A673 (cell line): ENCODE data around the gene IL12RB1. TPM values are rescaled to one million over a fixed set of nuclear protein-coding genes. Genes with fewer than 3 reads are reported as not detected.

Experiments
- BruUV-seq: library from RNA; stranded (reverse); fragments of 400-500 nt; replicated peaks from 2 replicates; lab custom pipeline; 2021; lab: Mats Ljungman, UMichigan
- CTCF ChIA-PET: fragments of 300-600 bp; sonication (Branson Sonifier 250); formaldehyde crosslinking; loops from one replicate; lab custom pipeline; 2022; ENCODE audit warnings: antibody characterized with exemption; lab: Charles Lee
- POLR2A ChIA-PET: fragments of 300-600 bp; sonication (Branson Sonifier 250); formaldehyde crosslinking; loops from one replicate; lab custom pipeline; 2022; ENCODE audit warnings: antibody characterized with exemption; ENCODE audit not compliant: low non-redundant PET; lab: Charles Lee
- DNase-seq: peaks from one replicate; pipeline ENCODE4 v3.0.0-alpha.2; 2015; ENCODE audit warnings: low spot score
- H3K27ac ChIP-seq: fragments of 200-600 bp; sonication (generic); 2 replicates; pipeline ENCODE4 v1.5.1; 2016; ENCODE audit warnings: mixed run types, low read depth, mild to moderate bottlenecking, mixed read lengths, antibody characterized with exemption, low read length; ENCODE audit not compliant: poor library complexity, severe bottlenecking
- H3K27me3 ChIP-seq: fragments of 200-600 bp; sonication (generic); replicated peaks from 2 replicates; pipeline ENCODE4 v1.6.1; 2017; ENCODE audit warnings: mixed run types, low read depth, mild to moderate bottlenecking, mixed read lengths, antibody characterized with exemption, low read length; ENCODE audit not compliant: insufficient read depth, poor library complexity
- H3K36me3 ChIP-seq: fragments of 200-600 bp; sonication (generic); 2 replicates; pipeline ENCODE4 v1.6.1; 2016; ENCODE audit warnings: mixed run types, mild to moderate bottlenecking, mixed read lengths, antibody characterized with exemption, low read length; ENCODE audit not compliant: insufficient read depth, poor library complexity, severe bottlenecking
- H3K4me1 ChIP-seq: fragments of 200-600 bp; sonication (generic); 2 replicates; pipeline ENCODE4 v1.6.1; 2017; ENCODE audit warnings: mixed run types, mild to moderate bottlenecking, mixed read lengths, antibody characterized with exemption, low read length; ENCODE audit not compliant: insufficient read depth, poor library complexity, severe bottlenecking
- H3K4me3 ChIP-seq: fragments of 200-600 bp; sonication (generic); 2 replicates; pipeline ENCODE4 v1.5.1; 2016; ENCODE audit warnings: low read depth, mixed run types, mild to moderate bottlenecking, mixed read lengths, low read length; ENCODE audit not compliant: poor library complexity, severe bottlenecking
- H3K9me3 ChIP-seq: fragments of 200-600 bp; sonication (generic); 2 replicates; pipeline ENCODE4 v1.6.1; 2016; ENCODE audit warnings: mixed run types, low read depth, mild to moderate bottlenecking, mixed read lengths, antibody characterized with exemption, low read length; ENCODE audit not compliant: poor library complexity, severe bottlenecking
- CTCF ChIP-seq: fragments of 300-800, 200-600 bp; sonication (generic); conservative IDR thresholded peaks from 2 replicates; pipeline ENCODE4 v1.5.1; 2017; ENCODE audit warnings: low read depth, mild to moderate bottlenecking, antibody characterized with exemption, low read length, moderate library complexity, mixed read lengths
- EZH2 ChIP-seq: fragments of 200-600 bp; sonication (generic); IDR thresholded peaks from 2 replicates; pipeline ENCODE4 v1.6.1; 2017; ENCODE audit warnings: borderline replicate concordance, low read depth, mild to moderate bottlenecking, mixed read lengths, antibody characterized with exemption, low read length; ENCODE audit not compliant: poor library complexity, severe bottlenecking
- intact Hi-C: fragments of 100-400 bp; cut with micrococcal nuclease; formaldehyde crosslinking; loops from one replicate; pipeline ENCODE4 v1.10.0; 2022; ENCODE audit not compliant: unreplicated experiment
- total RNA-seq: library from RNA; stranded (reverse); gene quantifications from 2 replicates; pipeline ENCODE4 v1.2.3, GENCODE V29; 2021

IL12RB1 gene
- total RNA-seq, 1 experiment from 2014 or later = not detected

GRCh38 chr19:18049385-18049784 is 37.3 kb downstream of the IL12RB1 start:
- no peaks in the 10 kb centered on the region for H3K27me3 ChIP-seq
- no peaks in the 10 kb centered on the region for H3K4me1 ChIP-seq
- H3K27ac ChIP-seq = no peak overlapping the region
- H3K9me3 ChIP-seq = no peaks in the 10 kb centered on the region
- no peak for TF ChIP-seq EZH2
- no peak for TF ChIP-seq CTCF
- no peak overlapping the region for H3K4me3 ChIP-seq
- intact Hi-C loops = no loop called here
- ChIA-PET CTCF (no interaction called here), POLR2A (no interaction called here)
- DNase-seq = no peak
- H3K36me3 ChIP-seq = no peaks in the 10 kb centered on the region
- no TSS peak for BruUV-seq

GRCh38 chr19:18046059-18046718 is 40.5 kb downstream of the IL12RB1 start:
- DNase-seq = peak; percentile 60
- BruUV-seq = no TSS peak
- ChIA-PET POLR2A (no interaction called here), CTCF (no interaction called here)
- no peak for TF ChIP-seq EZH2
- no peak for TF ChIP-seq CTCF
- intact Hi-C loops = no loop called here
- Histone ChIP-seq H3K4me1 (no peaks in the 10 kb centered on the region), H3K36me3 (no peaks in the 10 kb centered on the region), H3K4me3 (no peak overlapping the region), H3K27me3 (no peaks in the 10 kb centered on the region), H3K27ac (no peak overlapping the region), H3K9me3 (no peaks in the 10 kb centered on the region)

GRCh38 chr19:18045307-18046050 is 41.3 kb downstream of the IL12RB1 start:
- ChIA-PET CTCF (interaction anchor here (0.7 kb wide), 2 partner anchors 216 to 1095 kb away, joined by 6 to 7 read pairs; no protein-coding TSS in a partner anchor), POLR2A (no interaction called here)
- no TSS peak for BruUV-seq
- Histone ChIP-seq H3K36me3 (no peaks in the 10 kb centered on the region), H3K27me3 (no peaks in the 10 kb centered on the region), H3K4me3 (peak overlapping the region; percentile 35), H3K4me1 (no peaks in the 10 kb centered on the region), H3K27ac (peak overlapping the region; percentile 67), H3K9me3 (no peaks in the 10 kb centered on the region)
- intact Hi-C loops = no loop called here
- DNase-seq = no peak
- TF ChIP-seq CTCF (no peak), EZH2 (no peak)
